GM13976 (cell line): Measurements from ENCODE around the gene TRIM37.

Experiments used
- DNase-seq: peaks from one replicate; pipeline ENCODE4 v3.0.0; 2012; ENCODE audit warnings: low spot score
- CTCF ChIP-seq: IDR thresholded peaks from 2 replicates; pipeline ENCODE4 v1.5.1; 2012; ENCODE audit warnings: borderline replicate concordance, mild to moderate bottlenecking; ENCODE audit not compliant: insufficient read depth; ENCODE audit errors: extremely low read depth, missing control alignments, control extremely low read depth
- in situ Hi-C: fragments of 300-500 bp; cut with MboI; formaldehyde crosslinking; loops from one replicate; pipeline ENCODE4 v1.12.0; 2022; ENCODE audit warnings: low sequenced_read_pairs, mixed read lengths, inconsistent platforms; ENCODE audit not compliant: unreplicated experiment

TRIM37 gene

GRCh38 chr17:59106463-59107305 is at the start of gene TRIM37:
TSS of gene TRIM37 (minus strand) at chr17:59106880. CDS start at chr17:59106461, 419 bp downstream.
- TF ChIP-seq CTCF: peak; percentile 21
- in situ Hi-C loops: no loop called here
- peak; percentile 99 for DNase-seq

- no peak for TF ChIP-seq CTCF
- DNase-seq: peak; percentile 86
- in situ Hi-C loops: no loop called here
Measured at GRCh38 chr17:59155439-59156177, 48.9 kb upstream of the TRIM37 start, which contains the start of gene PRR11. TSS of gene PRR11 (plus strand) at chr17:59155746. CDS start at chr17:59169753, 14,007 bp downstream.

- TF ChIP-seq CTCF: no peak
- peak; percentile 89 for DNase-seq
- in situ Hi-C loops: no loop called here
Measured at GRCh38 chr17:59154721-59155438, 48.2 kb upstream of the TRIM37 start, which contains the start of gene SKA2. TSS of gene SKA2 (minus strand) at chr17:59155186. CDS start at chr17:59155163, 23 bp downstream.

GRCh38 chr17:59154292-59154720 is 47.6 kb upstream of the TRIM37 start:
- TF ChIP-seq CTCF: no peak
- DNase-seq: peak; percentile 28

GRCh38 chr17:59152925-59153324 is 46.2 kb upstream of the TRIM37 start:
- no peak for DNase-seq
- TF ChIP-seq CTCF: no peak
- in situ Hi-C loops: no loop called here

More at GRCh38 chr17:59154292-59154720, 47.6 kb upstream of the TRIM37 start:
- in situ Hi-C loops: no loop called here

GRCh38 chr17:59151591-59151990 is 44.9 kb upstream of the TRIM37 start:
- no peak for DNase-seq
- TF ChIP-seq CTCF: no peak
- in situ Hi-C loops: no loop called here
